Activated B cell treated with CpG ODN at 0.5 μM for 24 hours (primary cell): ENCODE measurements around the gene GCK. TPM values are rescaled to one million over a fixed set of nuclear protein-coding genes. Genes with fewer than 3 reads are reported as not detected.

ENCODE experiments used
- ATAC-seq: fragments of 200-7000 bp; cut with Tn5 transposase; one replicate; pipeline ENCODE4 v1.10.0; 2021; ENCODE audit warnings: low read depth, mild to moderate bottlenecking, moderate library complexity
- CTCF ChIA-PET: fragments of 350-600 bp; sonication (Branson Sonifier 250); formaldehyde crosslinking; loops from one replicate; lab custom pipeline; 2021; ENCODE audit warnings: antibody characterized with exemption; lab: Charles Lee
- POLR2A ChIA-PET: fragments of 350-600 bp; sonication (Branson Sonifier 250); formaldehyde crosslinking; loops from one replicate; lab custom pipeline; 2021; ENCODE audit warnings: antibody characterized with exemption; lab: Charles Lee
- DNase-seq: peaks from one replicate; pipeline ENCODE4 v3.0.0; 2022
- H3K27ac Mint-ChIP-seq: one replicate; pipeline ENCODE4 v1.8.0; 2020; ENCODE audit warnings: mixed read lengths
- H3K27me3 Mint-ChIP-seq: one replicate; pipeline ENCODE4 v1.8.0; 2021; ENCODE audit warnings: mixed read lengths
- H3K36me3 Mint-ChIP-seq: one replicate; pipeline ENCODE4 v1.8.0; 2021; ENCODE audit warnings: low read depth, mixed read lengths
- H3K4me1 Mint-ChIP-seq: one replicate; pipeline ENCODE4 v1.8.0; 2021; ENCODE audit warnings: mixed read lengths
- H3K4me3 Mint-ChIP-seq: one replicate; pipeline ENCODE4 v1.8.0; 2020; ENCODE audit warnings: mild to moderate bottlenecking, mixed read lengths
- H3K9me3 Mint-ChIP-seq: one replicate; pipeline ENCODE4 v1.8.0; 2020; ENCODE audit warnings: mixed read lengths
- CTCF ChIP-seq: fragments of 200-600 bp; IDR thresholded peaks from one replicate; pipeline ENCODE4 v1.8.0; 2022; ENCODE audit warnings: antibody characterized with exemption, mild to moderate bottlenecking
- intact Hi-C: fragments of 100-400 bp; cut with micrococcal nuclease; formaldehyde crosslinking; loops from one replicate; pipeline ENCODE4 v1.15.1; 2024
- total RNA-seq: library from RNA; stranded (reverse); gene quantifications from 2 replicates; pipeline ENCODE4 v1.2.3, GENCODE V29; 2022

The GCK gene
- total RNA-seq, 1 donor from 2014 or later: 0.13 TPM

GRCh38 chr7:44094365-44094764 is 94.9 kb downstream of the GCK start:
- POLR2A ChIA-PET: no interaction called here
- H3K36me3 Mint-ChIP-seq: no peaks in the 10 kb centered on the region
- intact Hi-C loops: no loop called here
- CTCF ChIA-PET: no interaction called here
- TF ChIP-seq CTCF: no peak
- H3K4me3 Mint-ChIP-seq: no peak overlapping the region
- DNase-seq (no peak), ATAC-seq (no peak)
- no peak overlapping the region for H3K27ac Mint-ChIP-seq
- no peaks in the 10 kb centered on the region for H3K27me3 Mint-ChIP-seq
- H3K9me3 Mint-ChIP-seq: no peaks in the 10 kb centered on the region
- peaks cover 53% of the 10 kb centered on the region for H3K4me1 Mint-ChIP-seq

Other genes with a start within 250 kb of the GCK start
- not detected in 2 replicates for gene SPDYE1, start 191.5 kb downstream of the GCK start, total RNA-seq
- 198 and 210 TPM in 2 replicates for gene DBNL, start 144.7 kb downstream of the GCK start, total RNA-seq
- gene PGAM2, start 123.9 kb downstream of the GCK start, total RNA-seq: 1.1 and 1.2 TPM in 2 replicates
- gene POLM, start 106.9 kb downstream of the GCK start, total RNA-seq: 53.0 and 69.7 TPM in 2 replicates
- gene AEBP1, start 85.1 kb downstream of the GCK start, total RNA-seq: 17.4 and 21.7 TPM in 2 replicates
- 146 and 147 TPM in 2 replicates for gene POLD2, start 65.9 kb downstream of the GCK start, total RNA-seq
- gene MYL7, start 48.1 kb downstream of the GCK start, total RNA-seq: not detected in 2 replicates
- gene YKT6, start 11.5 kb upstream of the GCK start, total RNA-seq: 78.2 and 78.7 TPM in 2 replicates
- 0.17 and 0.58 TPM in 2 replicates for gene CAMK2B, start 136.2 kb upstream of the GCK start, total RNA-seq